Body of pancreas (tissue), 4 donors: ENCODE measurements around the gene C2orf69.

ENCODE experiments used
- CTCF ChIP-seq, 7 experiments: fragments of 450-650 bp in 4 of 7; fragments of 200-600 bp in 3 of 7; sonication (generic) in 3 of 7; IDR thresholded peaks; one replicate each; pipeline ENCODE4 v1.5.1; 2016 to 2019; ENCODE audit warnings: antibody characterized with exemption in 7 of 7
- POLR2A ChIP-seq, 3 donors: fragments of 450-650 bp; IDR thresholded peaks; one replicate each; pipeline ENCODE4 v1.6.1; 2016; ENCODE audit warnings: antibody characterized with exemption in 3 of 3, mild to moderate bottlenecking in 2 of 3

- TF ChIP-seq CTCF (IDR thresholded peaks at IDR 0.05) (no peak), POLR2A (IDR thresholded peaks at IDR 0.05) (no peak)
Measured at GRCh38 chr2:199958014-199958413, 46.9 kb downstream of the C2orf69 start.
